Tibial nerve (tissue), 4 donors: ENCODE results near the gene NOX5. TPM values are rescaled to one million over a fixed set of nuclear protein-coding genes. Genes with fewer than 3 reads are reported as not detected.

Experiments used
- DNase-seq, 2 donors: peaks; one replicate each; pipeline ENCODE4 v3.0.0-alpha.2; 2019; ENCODE audit warnings: low spot score in 2 of 2
- H3K27ac ChIP-seq, 4 donors: fragments of 200-600 bp; sonication (generic) in 3 of 4; one replicate each; pipeline ENCODE4 v1.5.1; 2017 to 2019; ENCODE audit warnings: mild to moderate bottlenecking in 1 of 4
- H3K27me3 ChIP-seq, 2 donors: fragments of 200-600 bp; sonication (generic) in 1 of 2; one replicate each; pipeline versions ENCODE4 v1.5.1 to v1.6.0; 2017 to 2019
- H3K36me3 ChIP-seq, 3 donors: fragments of 200-600 bp; sonication (generic); one replicate each; pipeline ENCODE4 v1.5.1; 2018 to 2019
- H3K4me1 ChIP-seq, 4 donors: fragments of 200-600 bp; sonication (generic) in 3 of 4; one replicate each; pipeline ENCODE4 v1.5.1; 2017 to 2019
- H3K4me3 ChIP-seq, 4 donors: fragments of 200-600 bp; sonication (generic) in 3 of 4; one replicate each; pipeline ENCODE4 v1.5.1; 2017 to 2019; ENCODE audit warnings: mild to moderate bottlenecking in 1 of 4, moderate library complexity in 1 of 4
- H3K9me3 ChIP-seq, 4 donors: fragments of 200-600 bp; sonication (generic) in 3 of 4; one replicate each; pipeline ENCODE4 v1.5.1; 2017 to 2019
- EP300 ChIP-seq, 2 donors: sonication (generic); formaldehyde crosslinking; IDR thresholded peaks; one replicate each; pipeline ENCODE4 v1.6.1; 2017; ENCODE audit warnings: antibody characterized with exemption in 2 of 2, mild to moderate bottlenecking in 1 of 2
- POLR2A ChIP-seq, 2 donors: fragments of 450-650 bp; IDR thresholded peaks; one replicate each; pipeline ENCODE4 v1.6.1; 2017; ENCODE audit warnings: antibody characterized with exemption in 2 of 2, mild to moderate bottlenecking in 2 of 2, moderate library complexity in 2 of 2
- WGBS, 2 donors: methylation state at CpG; one replicate each; pipeline ENCODE4 v1.1.5; 2018; 5-methylcytosine and 5-hydroxymethylcytosine counted together
- total RNA-seq, 4 donors: library from RNA; depleted of rRNA; stranded (reverse); fragments of >200 nt; gene quantifications; one replicate each; pipeline ENCODE4 v1.1.0, GENCODE V29; 2016
- TF ChIP-seq, protein P1 (sequence below), 5 experiments: fragments of 200-600 bp in 3 of 5; fragments of 450-650 bp in 2 of 5; sonication (generic) in 3 of 5; IDR thresholded peaks; one replicate each; pipeline ENCODE4 v1.5.1; 2016 to 2019; ENCODE audit warnings: antibody characterized with exemption in 5 of 5, mild to moderate bottlenecking in 3 of 5, moderate library complexity in 2 of 5

NOX5 gene
- total RNA-seq, 4 donors from 2014 or later: 0.21 to 2.7 (median 1.1) TPM

DNA sequence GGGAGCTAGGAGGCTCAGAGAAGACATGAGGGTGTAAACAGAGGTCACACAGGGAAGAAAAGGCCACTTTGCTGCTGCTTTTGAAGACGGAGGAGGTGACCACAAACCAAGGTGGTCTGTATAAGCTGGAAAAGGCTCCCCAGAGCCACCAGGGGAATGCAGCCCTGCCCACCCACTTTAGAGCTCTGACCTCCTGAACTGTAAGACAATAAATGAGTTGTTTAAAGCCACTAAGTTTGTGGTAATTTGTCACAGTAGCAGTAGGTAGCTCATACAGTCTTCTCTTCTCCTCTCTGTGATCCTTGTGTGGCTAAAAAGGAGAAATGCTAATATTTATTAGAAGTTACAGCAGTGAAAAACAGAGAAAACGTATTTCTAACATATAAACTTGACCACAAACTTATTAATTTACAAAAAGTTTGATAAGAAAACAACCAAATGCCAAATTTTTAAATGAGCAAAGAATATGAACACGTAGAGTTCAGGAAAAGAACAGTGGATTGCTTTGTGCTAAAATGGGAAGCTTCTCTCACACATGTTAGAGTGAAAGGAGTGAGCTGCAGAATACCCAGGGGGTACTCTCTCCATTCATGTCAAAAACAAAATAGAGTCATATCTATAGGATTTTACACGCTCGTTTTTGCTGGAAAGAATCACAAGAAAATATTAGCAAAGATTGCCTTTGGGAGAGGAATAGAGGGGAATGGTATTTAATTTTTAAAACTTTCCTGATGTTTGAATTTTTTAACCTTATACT lies 71.0 kb downstream of the NOX5 start:
- H3K27ac ChIP-seq: no peak overlapping the region
- H3K27me3 ChIP-seq: no peaks in the 10 kb centered on the region
- no peak for DNase-seq
- no peaks in the 10 kb centered on the region for H3K9me3 ChIP-seq
- peaks cover 0 to 58% (median 9%) of the 10 kb centered on the region in 4 donors for H3K4me1 ChIP-seq
- TF ChIP-seq POLR2A (IDR thresholded peaks at IDR 0.05): no peak
- TF ChIP-seq, protein P1, sequence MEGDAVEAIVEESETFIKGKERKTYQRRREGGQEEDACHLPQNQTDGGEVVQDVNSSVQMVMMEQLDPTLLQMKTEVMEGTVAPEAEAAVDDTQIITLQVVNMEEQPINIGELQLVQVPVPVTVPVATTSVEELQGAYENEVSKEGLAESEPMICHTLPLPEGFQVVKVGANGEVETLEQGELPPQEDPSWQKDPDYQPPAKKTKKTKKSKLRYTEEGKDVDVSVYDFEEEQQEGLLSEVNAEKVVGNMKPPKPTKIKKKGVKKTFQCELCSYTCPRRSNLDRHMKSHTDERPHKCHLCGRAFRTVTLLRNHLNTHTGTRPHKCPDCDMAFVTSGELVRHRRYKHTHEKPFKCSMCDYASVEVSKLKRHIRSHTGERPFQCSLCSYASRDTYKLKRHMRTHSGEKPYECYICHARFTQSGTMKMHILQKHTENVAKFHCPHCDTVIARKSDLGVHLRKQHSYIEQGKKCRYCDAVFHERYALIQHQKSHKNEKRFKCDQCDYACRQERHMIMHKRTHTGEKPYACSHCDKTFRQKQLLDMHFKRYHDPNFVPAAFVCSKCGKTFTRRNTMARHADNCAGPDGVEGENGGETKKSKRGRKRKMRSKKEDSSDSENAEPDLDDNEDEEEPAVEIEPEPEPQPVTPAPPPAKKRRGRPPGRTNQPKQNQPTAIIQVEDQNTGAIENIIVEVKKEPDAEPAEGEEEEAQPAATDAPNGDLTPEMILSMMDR (IDR thresholded peaks at IDR 0.05): no peak
- TF ChIP-seq EP300 (IDR thresholded peaks at IDR 0.05): no peak
- no peak overlapping the region for H3K4me3 ChIP-seq
- no peaks in the 10 kb centered on the region for H3K36me3 ChIP-seq
- 42 to 46% methylated on average over 5 of the region's 5 CpGs for WGBS, 2 donors

GRCh38 chr15:69086427-69087204 lies 72.1 kb downstream of the NOX5 start:
- H3K4me1 ChIP-seq: peaks cover 0 to 47% (median 8%) of the 10 kb centered on the region in 4 donors
- H3K9me3 ChIP-seq: no peaks in the 10 kb centered on the region
- no peak for TF ChIP-seq POLR2A (IDR thresholded peaks at IDR 0.05)
- TF ChIP-seq EP300 (IDR thresholded peaks at IDR 0.05): no peak
- TF ChIP-seq, protein P1 (IDR thresholded peaks at IDR 0.05): no peak
- no peaks in the 10 kb centered on the region for H3K27me3 ChIP-seq
- 63 to 67% methylated on average over 14 of the region's 14 CpGs for WGBS, 2 donors
- no peak for DNase-seq
- H3K27ac ChIP-seq: peak overlapping the region in 1 of 4 donors; percentile 25
- H3K36me3 ChIP-seq: no peaks in the 10 kb centered on the region
- H3K4me3 ChIP-seq: no peak overlapping the region

GRCh38 chr15:69087366-69087976 lies 73.0 kb downstream of the NOX5 start:
- DNase-seq: no peak
- Histone ChIP-seq H3K4me1 (peaks cover 0 to 39% (median 2%) of the 10 kb centered on the region in 4 donors), H3K4me3 (no peak overlapping the region), H3K36me3 (no peaks in the 10 kb centered on the region), H3K9me3 (no peaks in the 10 kb centered on the region), H3K27ac (no peak overlapping the region), H3K27me3 (no peaks in the 10 kb centered on the region)
- 78 to 88% methylated on average over 5 of the region's 5 CpGs for WGBS, 2 donors
- TF ChIP-seq, protein P1 (IDR thresholded peaks at IDR 0.05): no peak
- no peak for TF ChIP-seq EP300 (IDR thresholded peaks at IDR 0.05)
- no peak for TF ChIP-seq POLR2A (IDR thresholded peaks at IDR 0.05)

DNA sequence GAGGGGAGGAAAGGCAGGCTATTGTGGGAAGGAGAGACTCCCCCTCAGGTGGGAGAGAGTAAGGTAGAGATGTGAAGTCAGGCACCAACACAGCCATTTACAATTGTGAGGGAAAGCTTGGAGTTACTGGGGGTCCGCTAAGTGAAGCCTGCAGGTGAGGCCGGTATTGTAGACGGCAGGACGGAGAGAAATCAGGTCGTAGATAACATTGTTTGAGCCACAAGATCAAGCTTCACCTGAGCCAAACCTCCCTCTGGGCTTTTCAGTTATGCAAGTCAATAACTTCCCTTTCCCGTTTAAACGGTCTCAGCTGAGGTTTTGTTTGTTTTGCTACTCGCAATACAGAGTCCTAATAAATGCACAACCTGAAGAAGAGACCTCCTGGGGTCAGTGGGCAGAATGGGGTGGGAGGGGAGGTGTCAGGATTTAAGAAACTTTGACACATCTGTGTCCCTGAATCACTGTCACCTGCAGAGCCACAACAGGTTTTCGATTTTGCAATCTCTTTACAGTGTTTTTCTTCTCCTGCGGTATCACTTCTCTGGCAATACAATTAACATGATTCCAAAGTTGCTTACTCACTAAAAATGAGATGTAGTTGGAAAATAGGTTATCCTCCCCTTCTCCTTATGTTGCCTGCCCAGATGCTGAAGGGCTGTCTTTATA lies 73.9 kb downstream of the NOX5 start:
- TF ChIP-seq, protein P1 (IDR thresholded peaks at IDR 0.05): no peak
- no peak for TF ChIP-seq POLR2A (IDR thresholded peaks at IDR 0.05)
- TF ChIP-seq EP300 (IDR thresholded peaks at IDR 0.05): no peak
- no peak overlapping the region for H3K27ac ChIP-seq
- WGBS, 2 donors: 48 to 50% methylated on average over 10 of the region's 10 CpGs

More for the DNA sequence above, 73.9 kb downstream of the NOX5 start:
- Histone ChIP-seq H3K27me3 (no peaks in the 10 kb centered on the region), H3K36me3 (no peaks in the 10 kb centered on the region), H3K9me3 (no peaks in the 10 kb centered on the region), H3K4me3 (no peak overlapping the region), H3K4me1 (peaks cover 0 to 31% (median 0%) of the 10 kb centered on the region in 4 donors)
- DNase-seq: no peak
